ENCODE data around the gene NEIL3.

The NEIL3 gene

GRCh38 chr4:177320721-177321120 lies 11.0 kb downstream of the NEIL3 start:
- no peak overlapping the region for H3K9ac ChIP-seq (ENCODE audit: low read length)
- H3K4me1 ChIP-seq (ENCODE audit: control insufficient read depth in 1 of 2, insufficient read depth in 2 of 2, low read length in 2 of 2): no peaks in the 10 kb centered on the region
- H2AK5ac ChIP-seq (ENCODE audit: low read length): no peak overlapping the region
- no peak overlapping the region for H4K91ac ChIP-seq (ENCODE audit: low read depth, low read length)
- no peak overlapping the region for H4K12ac ChIP-seq (ENCODE audit: low read depth, low read length)
- no peak overlapping the region for H3K4me2 ChIP-seq (ENCODE audit: low read length)
- H3K79me2 ChIP-seq (ENCODE audit: control insufficient read depth, insufficient read depth, low read length, poor library complexity): no peaks in the 10 kb centered on the region
- no peak overlapping the region for H3K18ac ChIP-seq (ENCODE audit: low read length)
- no peak overlapping the region for H3K23ac ChIP-seq (ENCODE audit: low read length)
- H3K27ac ChIP-seq (ENCODE audit: low read depth, low read length): no peak overlapping the region
- no peaks in the 10 kb centered on the region for H3K9me3 ChIP-seq (ENCODE audit: insufficient read depth, low read depth, low read length)
- no peak overlapping the region for H2BK12ac ChIP-seq (ENCODE audit: low read length)
- no peak overlapping the region for H4K8ac ChIP-seq (ENCODE audit: low read depth, low read length)
- DNase-seq: no peak
- WGBS (ENCODE audit: extremely low coverage, insufficient coverage, insufficient read length): no CpG with 5 or more reads among the region's 5 CpGs
- H3K79me1 ChIP-seq (ENCODE audit: low read length): no peaks in the 10 kb centered on the region
- H2AFZ ChIP-seq (ENCODE audit: insufficient read depth, low read length, poor library complexity): no peak overlapping the region
- H3K4ac ChIP-seq (ENCODE audit: low read depth, low read length): no peak overlapping the region
- H3K4me3 ChIP-seq (ENCODE audit: low read depth, low read length): no peak overlapping the region
- no peak overlapping the region for H3K14ac ChIP-seq (ENCODE audit: low read length)
- no peaks in the 10 kb centered on the region for H3K36me3 ChIP-seq (ENCODE audit: control insufficient read depth in 1 of 2, insufficient read depth in 2 of 2, low read length in 2 of 2)
- H2BK5ac ChIP-seq (ENCODE audit: low read depth, low read length, poor library complexity): no peak overlapping the region
- no peaks in the 10 kb centered on the region for H3K27me3 ChIP-seq (ENCODE audit: insufficient read depth, low read length)
- H2BK120ac ChIP-seq (ENCODE audit: insufficient read depth, low read length, poor library complexity): no peak overlapping the region

- Histone ChIP-seq H2BK12ac (ENCODE audit: low read length) (no peak overlapping the region), H3K27me3 (ENCODE audit: insufficient read depth, low read length) (no peaks in the 10 kb centered on the region), H3K23ac (ENCODE audit: low read length) (no peak overlapping the region), H2BK120ac (ENCODE audit: insufficient read depth, low read length, poor library complexity) (no peak overlapping the region), H4K8ac (ENCODE audit: low read depth, low read length) (no peak overlapping the region), H3K9ac (ENCODE audit: low read length) (no peak overlapping the region), H3K4me1 (ENCODE audit: control insufficient read depth in 1 of 2, insufficient read depth in 2 of 2, low read length in 2 of 2) (no peaks in the 10 kb centered on the region), H3K36me3 (ENCODE audit: control insufficient read depth in 1 of 2, insufficient read depth in 2 of 2, low read length in 2 of 2) (no peaks in the 10 kb centered on the region), H3K4me2 (ENCODE audit: low read length) (no peak overlapping the region), H2BK5ac (ENCODE audit: low read depth, low read length, poor library complexity) (no peak overlapping the region), H3K18ac (ENCODE audit: low read length) (no peak overlapping the region), H3K79me2 (ENCODE audit: control insufficient read depth, insufficient read depth, low read length, poor library complexity) (no peaks in the 10 kb centered on the region), H3K4me3 (ENCODE audit: low read depth, low read length) (no peak overlapping the region), H3K14ac (ENCODE audit: low read length) (no peak overlapping the region), H4K12ac (ENCODE audit: low read depth, low read length) (no peak overlapping the region), H3K27ac (ENCODE audit: low read depth, low read length) (no peak overlapping the region), H4K91ac (ENCODE audit: low read depth, low read length) (no peak overlapping the region), H3K4ac (ENCODE audit: low read depth, low read length) (no peak overlapping the region), H3K79me1 (ENCODE audit: low read length) (no peaks in the 10 kb centered on the region), H3K9me3 (ENCODE audit: insufficient read depth, low read depth, low read length) (no peaks in the 10 kb centered on the region), H2AK5ac (ENCODE audit: low read length) (no peak overlapping the region), H2AFZ (ENCODE audit: insufficient read depth, low read length, poor library complexity) (no peak overlapping the region)
- WGBS (ENCODE audit: extremely low coverage, insufficient coverage, insufficient read length): no CpG with 5 or more reads among the region's 3 CpGs
- no peak for DNase-seq
These were observed 12.0 kb downstream of the NEIL3 start for GRCh38 chr4:177321647-177322046.

- Histone ChIP-seq H3K4me1 (ENCODE audit: control insufficient read depth in 1 of 2, insufficient read depth in 2 of 2, low read length in 2 of 2) (no peaks in the 10 kb centered on the region), H4K91ac (ENCODE audit: low read depth, low read length) (no peak overlapping the region), H2BK12ac (ENCODE audit: low read length) (no peak overlapping the region), H3K79me2 (ENCODE audit: control insufficient read depth, insufficient read depth, low read length, poor library complexity) (no peaks in the 10 kb centered on the region), H3K4me2 (ENCODE audit: low read length) (no peak overlapping the region), H3K9ac (ENCODE audit: low read length) (no peak overlapping the region), H3K18ac (ENCODE audit: low read length) (no peak overlapping the region), H3K79me1 (ENCODE audit: low read length) (no peaks in the 10 kb centered on the region), H3K4me3 (ENCODE audit: low read depth, low read length) (no peak overlapping the region), H3K23ac (ENCODE audit: low read length) (no peak overlapping the region), H2AK5ac (ENCODE audit: low read length) (no peak overlapping the region), H4K8ac (ENCODE audit: low read depth, low read length) (no peak overlapping the region), H3K9me3 (ENCODE audit: insufficient read depth, low read depth, low read length) (no peaks in the 10 kb centered on the region), H3K36me3 (ENCODE audit: control insufficient read depth in 1 of 2, insufficient read depth in 2 of 2, low read length in 2 of 2) (no peaks in the 10 kb centered on the region), H4K12ac (ENCODE audit: low read depth, low read length) (no peak overlapping the region), H3K14ac (ENCODE audit: low read length) (no peak overlapping the region), H2BK5ac (ENCODE audit: low read depth, low read length, poor library complexity) (no peak overlapping the region), H3K27ac (ENCODE audit: low read depth, low read length) (no peak overlapping the region), H3K4ac (ENCODE audit: low read depth, low read length) (no peak overlapping the region), H2BK120ac (ENCODE audit: insufficient read depth, low read length, poor library complexity) (no peak overlapping the region), H2AFZ (ENCODE audit: insufficient read depth, low read length, poor library complexity) (no peak overlapping the region), H3K27me3 (ENCODE audit: insufficient read depth, low read length) (no peaks in the 10 kb centered on the region)
- DNase-seq: no peak
- WGBS (ENCODE audit: extremely low coverage, insufficient coverage, insufficient read length): no CpG with 5 or more reads among the region's 7 CpGs
These were observed 12.6 kb downstream of the NEIL3 start for GRCh38 chr4:177322266-177322665.

GRCh38 chr4:177322881-177323280 lies 13.2 kb downstream of the NEIL3 start:
- no peak overlapping the region for H2AK5ac ChIP-seq (ENCODE audit: low read length)
- no peak overlapping the region for H2BK12ac ChIP-seq (ENCODE audit: low read length)
- H4K8ac ChIP-seq (ENCODE audit: low read depth, low read length): no peak overlapping the region
- no peaks in the 10 kb centered on the region for H3K4me1 ChIP-seq (ENCODE audit: control insufficient read depth in 1 of 2, insufficient read depth in 2 of 2, low read length in 2 of 2)
- H3K79me1 ChIP-seq (ENCODE audit: low read length): no peaks in the 10 kb centered on the region
- no peaks in the 10 kb centered on the region for H3K36me3 ChIP-seq (ENCODE audit: control insufficient read depth in 1 of 2, insufficient read depth in 2 of 2, low read length in 2 of 2)
- no peaks in the 10 kb centered on the region for H3K27me3 ChIP-seq (ENCODE audit: insufficient read depth, low read length)
- no peak overlapping the region for H3K27ac ChIP-seq (ENCODE audit: low read depth, low read length)
- no peak overlapping the region for H3K4ac ChIP-seq (ENCODE audit: low read depth, low read length)
- H3K23ac ChIP-seq (ENCODE audit: low read length): no peak overlapping the region
- no peak overlapping the region for H3K14ac ChIP-seq (ENCODE audit: low read length)
- H3K9me3 ChIP-seq (ENCODE audit: insufficient read depth, low read depth, low read length): no peaks in the 10 kb centered on the region
- no peak for DNase-seq
- no peak overlapping the region for H4K91ac ChIP-seq (ENCODE audit: low read depth, low read length)
- H2AFZ ChIP-seq (ENCODE audit: insufficient read depth, low read length, poor library complexity): no peak overlapping the region
- no peak overlapping the region for H3K18ac ChIP-seq (ENCODE audit: low read length)
- WGBS (ENCODE audit: extremely low coverage, insufficient coverage, insufficient read length): no CpG with 5 or more reads among the region's 3 CpGs
- no peak overlapping the region for H3K4me2 ChIP-seq (ENCODE audit: low read length)
- no peak overlapping the region for H4K12ac ChIP-seq (ENCODE audit: low read depth, low read length)
- no peak overlapping the region for H2BK120ac ChIP-seq (ENCODE audit: insufficient read depth, low read length, poor library complexity)
- H3K9ac ChIP-seq (ENCODE audit: low read length): no peak overlapping the region
- no peaks in the 10 kb centered on the region for H3K79me2 ChIP-seq (ENCODE audit: control insufficient read depth, insufficient read depth, low read length, poor library complexity)
- H3K4me3 ChIP-seq (ENCODE audit: low read depth, low read length): no peak overlapping the region
- no peak overlapping the region for H2BK5ac ChIP-seq (ENCODE audit: low read depth, low read length, poor library complexity)

Data from trophoblast cell (in vitro differentiated cells and primary cell).